ENCODE results near the gene KIF26B.
A peak's percentile ranks its signal among the peaks of the same experiment; 100 is the strongest.

The KIF26B gene

DNA sequence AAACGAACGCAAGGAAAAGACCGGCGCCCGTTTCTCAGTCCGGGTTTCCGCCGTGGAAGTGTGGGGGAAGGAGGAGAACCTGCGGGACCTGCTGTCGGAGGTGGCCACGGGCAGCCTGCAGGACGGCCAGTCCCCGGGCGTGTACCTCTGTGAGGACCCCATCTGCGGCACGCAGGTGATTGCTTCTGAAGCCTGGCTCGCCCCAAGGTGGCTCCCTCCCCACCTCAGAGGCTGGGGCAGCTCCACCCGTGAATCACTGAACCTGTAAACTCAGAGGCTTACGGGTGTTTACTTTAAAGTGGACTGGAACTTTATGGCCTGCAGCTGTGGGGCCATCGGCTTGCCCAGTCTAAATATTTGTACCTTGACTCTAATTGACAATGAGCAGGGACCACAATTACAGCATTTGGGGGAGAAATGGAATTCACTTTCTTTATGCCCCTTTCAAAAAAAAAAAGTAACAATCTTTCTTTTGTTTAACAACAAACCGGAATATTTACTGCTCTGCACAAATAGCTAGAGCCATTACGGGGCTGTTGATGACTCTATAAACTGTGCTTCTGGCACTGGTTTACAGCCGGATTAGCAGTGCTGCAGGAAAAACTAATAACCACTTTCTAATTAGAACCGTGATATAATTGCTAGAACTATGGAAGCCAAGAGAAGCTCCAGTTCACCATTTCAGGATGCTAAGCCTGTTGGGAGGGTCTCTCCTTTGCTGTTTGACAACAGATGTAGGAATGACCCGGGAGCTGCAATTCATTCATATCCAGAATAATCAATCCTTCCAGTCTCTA lies 454.8 kb downstream of the KIF26B start:
- DNase-seq: no peak

DNA sequence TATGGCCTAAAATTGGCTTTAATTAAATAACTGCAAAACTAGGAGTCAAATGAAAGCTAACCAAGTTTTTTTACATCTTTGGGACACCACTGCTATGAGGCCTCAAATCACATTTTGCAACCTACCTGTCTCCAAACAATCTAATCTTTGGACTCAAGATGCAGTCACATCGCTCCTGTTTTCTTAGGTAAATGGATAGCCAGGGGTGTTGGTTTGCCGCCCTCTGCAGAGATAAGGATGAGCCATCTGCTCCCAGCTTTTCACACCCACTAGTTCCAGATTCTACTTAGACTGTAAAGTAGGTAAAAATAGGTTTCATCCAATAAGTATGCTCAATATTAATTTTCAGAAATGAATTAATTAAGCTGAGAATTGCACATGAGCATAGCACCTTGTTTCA lies 456.5 kb downstream of the KIF26B start:
- DNase-seq: no peak

DNA sequence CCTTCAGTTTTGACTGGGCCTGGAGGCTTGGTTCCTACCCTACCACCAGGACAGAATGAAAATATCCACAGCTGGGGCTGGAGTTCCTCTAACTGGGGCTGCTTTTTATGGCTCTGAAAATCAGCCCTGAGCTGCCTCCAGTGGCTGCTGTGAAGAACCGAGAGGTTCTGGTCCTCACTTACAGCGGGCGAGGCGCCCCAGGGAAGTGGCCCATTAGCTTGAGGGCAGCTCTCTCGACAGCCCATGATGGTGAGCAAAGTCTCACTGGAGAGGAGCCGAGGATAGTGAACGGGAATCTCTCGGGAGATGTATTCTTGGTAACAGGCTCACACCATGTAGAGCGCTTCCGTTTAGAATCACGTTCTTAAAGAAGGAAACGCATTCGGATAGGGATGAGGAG lies 459.7 kb downstream of the KIF26B start:
- DNase-seq: no peak

DNA sequence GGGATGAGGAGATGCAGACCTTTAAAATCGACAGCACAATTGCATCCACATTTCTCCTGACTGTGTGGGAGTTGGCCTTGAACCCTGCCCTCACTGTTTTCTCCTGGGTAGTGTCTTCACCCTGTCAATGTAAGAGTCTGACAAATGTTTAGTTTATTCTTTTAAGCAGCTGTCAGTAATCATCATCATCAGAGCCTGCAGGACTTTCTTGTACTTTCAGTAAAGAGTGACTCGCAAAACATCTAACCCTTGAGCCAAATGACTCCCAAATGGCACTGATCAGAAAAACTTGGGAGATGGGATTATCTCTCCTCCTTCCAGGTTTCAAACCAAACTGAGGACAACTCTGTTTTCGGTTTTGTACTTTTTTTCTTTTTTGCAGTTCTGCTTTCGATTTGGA lies 460.2 kb downstream of the KIF26B start:
- no peak for DNase-seq

DNA sequence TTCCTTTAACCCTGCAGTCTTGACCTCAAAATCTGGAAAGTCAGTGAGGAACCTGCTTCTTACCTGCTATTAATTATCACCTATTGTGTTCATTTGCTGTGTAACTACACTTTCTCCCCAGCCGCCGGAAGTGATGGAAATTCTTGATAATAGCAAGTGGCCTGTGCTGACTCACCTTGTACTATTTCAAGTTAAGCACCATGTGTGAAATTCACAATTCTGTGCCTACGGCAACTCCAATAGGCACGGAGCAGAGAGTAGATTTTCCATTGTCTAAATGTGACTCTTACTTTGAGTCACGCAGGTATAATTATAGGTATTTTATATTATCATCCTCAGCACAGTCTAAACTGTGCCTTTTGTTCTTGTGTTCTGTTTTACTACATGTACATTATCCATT lies 466.8 kb downstream of the KIF26B start:
- no peak for DNase-seq

DNA sequence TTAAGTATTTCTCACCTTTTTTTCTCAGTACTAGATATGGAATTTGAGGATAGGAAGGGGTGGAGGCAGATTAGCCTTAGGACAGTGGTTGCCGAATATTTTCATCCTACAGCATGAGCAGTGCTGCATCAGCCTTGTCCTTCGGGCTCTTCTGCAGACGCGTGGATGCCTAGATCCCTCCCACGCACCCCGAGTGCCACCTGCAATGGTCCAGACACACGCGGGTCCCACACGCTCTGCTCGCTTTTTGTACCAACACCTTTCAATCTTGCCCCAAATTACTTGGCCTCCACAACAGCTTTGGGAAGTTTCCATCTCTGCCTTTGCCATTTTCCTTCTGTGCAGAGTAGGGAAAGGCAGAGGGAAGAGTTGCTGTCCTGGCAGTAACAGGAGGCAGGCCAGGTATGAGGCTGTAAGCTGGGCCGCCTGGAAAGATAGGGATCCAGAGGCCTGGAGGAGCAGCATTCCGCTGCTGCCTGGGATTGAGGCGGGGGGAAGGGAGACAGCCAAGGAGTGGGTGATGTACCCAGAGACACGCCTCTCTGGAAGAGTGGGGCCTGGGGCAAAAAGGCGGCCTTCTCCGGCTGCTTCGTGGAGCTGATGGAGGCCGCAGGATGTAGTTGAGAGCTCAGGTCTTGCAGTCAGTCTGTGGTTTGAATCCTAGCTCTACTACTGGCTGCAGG lies 467.7 kb downstream of the KIF26B start:
- no peak for DNase-seq

DNA sequence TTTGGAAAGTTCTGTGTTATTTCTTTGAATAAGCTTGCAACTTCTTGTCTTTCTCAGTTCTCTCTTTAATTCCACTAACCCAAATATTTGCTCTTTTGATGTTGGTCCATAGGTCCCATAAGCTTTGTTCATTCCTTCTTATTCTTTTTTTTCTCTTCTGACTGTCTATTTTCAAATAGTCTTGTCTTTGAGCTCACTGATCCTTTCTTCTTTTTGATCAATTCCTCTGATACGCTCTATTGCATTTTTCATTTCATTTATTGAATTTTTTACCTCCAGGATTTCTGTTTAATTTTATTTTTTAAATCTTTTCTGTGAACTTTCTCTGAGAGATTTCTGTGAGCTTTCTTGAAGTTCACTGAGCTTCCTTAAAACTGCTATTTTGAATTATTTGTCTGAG lies 486.6 kb downstream of the KIF26B start:
- no peak for DNase-seq

DNA sequence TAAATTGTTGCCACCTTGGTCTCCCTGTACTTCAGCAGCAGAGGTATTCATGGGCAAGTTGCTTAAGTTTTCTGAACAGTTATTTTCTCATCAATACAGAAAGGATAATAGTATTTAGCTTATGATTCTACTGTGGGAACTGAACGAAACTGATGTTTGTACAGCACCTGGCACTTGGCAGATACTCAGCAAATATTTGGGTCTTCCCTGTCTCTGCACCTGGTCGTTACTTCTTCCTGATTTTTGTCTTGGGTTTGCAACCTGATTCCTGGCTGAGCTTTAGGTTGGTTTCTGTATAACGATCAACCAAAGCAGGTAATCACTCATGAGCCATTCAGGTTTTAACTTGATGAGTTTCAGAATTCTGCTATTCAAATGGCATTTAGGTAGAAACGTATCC lies 490.6 kb downstream of the KIF26B start:
- DNase-seq: no peak

DNA sequence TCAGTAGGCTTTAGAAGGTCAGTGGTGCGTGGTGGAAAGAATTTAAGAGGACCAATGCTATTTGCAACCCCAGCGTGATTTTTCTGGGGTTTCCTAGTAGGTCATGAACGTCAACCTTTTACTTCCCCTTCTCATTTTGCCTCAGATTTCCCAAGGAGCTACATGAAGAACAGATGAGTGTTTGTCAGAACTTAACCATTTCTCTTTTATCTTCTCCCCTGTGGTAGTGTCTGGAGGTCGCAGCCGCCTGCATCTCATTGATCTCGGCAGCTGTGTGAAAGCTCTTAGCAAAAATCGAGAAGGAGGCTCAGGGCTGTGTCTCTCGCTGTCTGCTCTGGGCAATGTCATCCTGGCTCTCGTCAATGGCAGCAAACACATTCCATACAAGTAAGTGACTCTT lies 491.1 kb downstream of the KIF26B start:
- DNase-seq: no peak

DNA sequence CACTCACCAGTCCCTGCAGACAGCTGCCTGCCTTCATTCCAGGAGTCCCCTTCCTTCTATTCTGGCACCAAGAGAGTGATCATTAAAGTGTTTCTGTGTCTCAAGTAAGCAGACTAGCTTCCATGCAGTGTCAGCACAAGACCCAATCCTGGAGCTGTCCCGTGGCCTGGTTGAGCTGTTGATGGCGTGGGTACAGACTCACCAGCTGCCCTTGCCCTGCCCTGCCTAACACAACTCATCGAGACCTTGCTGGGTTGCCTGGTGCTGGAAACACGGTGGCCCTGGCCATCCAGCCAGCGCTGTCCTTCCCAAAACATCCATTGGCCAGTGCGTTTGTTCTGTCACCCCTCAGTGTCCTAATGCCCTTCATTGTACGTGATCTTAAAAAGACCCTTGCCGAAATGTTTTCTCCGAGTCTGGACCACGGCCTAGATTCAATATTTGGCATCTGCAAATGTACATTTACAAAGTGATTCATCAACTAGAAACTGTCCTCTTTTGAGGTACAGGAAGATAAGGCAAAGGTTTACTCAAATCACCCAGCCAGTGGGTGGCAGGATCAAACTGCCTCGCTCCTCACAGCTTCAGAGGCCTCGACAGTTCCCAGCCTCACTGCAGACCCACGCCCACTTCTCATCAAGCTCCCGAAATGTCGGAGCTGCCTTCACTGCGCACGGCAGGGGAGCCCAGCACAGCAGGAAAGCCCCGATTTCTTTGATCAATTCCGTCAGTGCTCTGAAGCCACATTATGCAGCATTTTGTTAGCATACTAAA lies 494.2 kb downstream of the KIF26B start:
- no peak for DNase-seq

DNA sequence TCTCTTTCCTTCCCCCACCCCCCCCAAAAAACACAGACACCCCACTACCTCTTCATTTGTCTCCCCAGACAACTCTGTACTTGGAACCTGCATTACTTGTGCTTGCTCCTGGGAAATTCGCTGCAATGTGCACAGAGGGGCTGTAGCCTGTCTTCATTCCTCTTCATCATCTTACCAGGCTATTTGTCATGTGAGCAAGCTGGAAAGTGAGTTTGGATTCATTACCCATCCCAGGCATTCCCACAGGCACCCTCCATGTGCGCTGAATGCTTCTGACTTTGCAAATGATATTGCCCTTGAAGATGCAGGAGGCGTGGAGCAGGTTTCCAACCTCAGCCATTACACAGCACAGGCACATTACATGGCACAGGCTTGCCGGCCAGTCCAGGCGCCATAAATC lies 494.9 kb downstream of the KIF26B start:
- DNase-seq: no peak

DNA sequence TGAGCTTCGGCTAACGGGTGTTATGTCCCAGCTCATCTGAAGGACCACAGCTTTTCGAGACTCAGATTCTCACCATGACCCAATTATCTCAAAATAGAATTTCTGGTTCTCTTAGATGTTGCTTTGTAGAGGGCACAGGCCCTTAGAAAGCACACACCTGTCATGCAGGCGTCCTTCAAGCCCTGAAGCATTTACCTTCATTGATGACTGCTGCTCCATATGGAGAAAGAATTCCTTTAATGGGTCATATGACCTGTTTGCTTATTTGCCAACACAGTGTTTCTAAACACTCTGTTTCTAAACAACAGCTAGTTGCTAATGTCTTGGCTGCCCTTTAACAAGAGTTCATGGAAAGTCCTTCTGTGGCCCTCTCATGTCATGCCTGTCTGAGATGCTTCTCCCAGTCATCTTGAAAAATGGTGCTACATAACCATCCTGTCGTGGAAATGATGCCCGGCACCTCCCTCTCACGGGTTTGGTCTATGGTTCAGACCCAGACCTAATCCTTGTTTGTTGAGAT lies 495.7 kb downstream of the KIF26B start:
- no peak for DNase-seq

DNA sequence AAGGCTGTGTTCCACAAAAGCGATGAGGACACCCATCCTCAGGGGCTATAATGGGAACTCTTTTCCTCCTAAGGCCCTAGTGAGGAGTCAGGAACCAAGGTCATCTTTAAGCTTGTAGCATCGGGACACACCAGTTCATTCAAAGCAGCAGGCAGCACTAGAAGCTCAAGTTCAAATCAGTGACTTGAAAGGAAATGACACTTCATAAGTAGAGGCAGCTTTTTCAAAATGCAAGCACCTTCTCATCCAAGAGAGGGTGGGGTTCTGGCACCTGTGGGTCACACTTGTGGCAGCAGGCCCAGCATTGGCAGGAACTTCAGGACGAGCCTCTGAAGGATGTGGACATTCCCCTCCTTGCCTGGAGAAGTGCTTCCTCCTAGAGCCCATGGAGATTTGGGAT lies 496.3 kb downstream of the KIF26B start:
- no peak for DNase-seq

DNA sequence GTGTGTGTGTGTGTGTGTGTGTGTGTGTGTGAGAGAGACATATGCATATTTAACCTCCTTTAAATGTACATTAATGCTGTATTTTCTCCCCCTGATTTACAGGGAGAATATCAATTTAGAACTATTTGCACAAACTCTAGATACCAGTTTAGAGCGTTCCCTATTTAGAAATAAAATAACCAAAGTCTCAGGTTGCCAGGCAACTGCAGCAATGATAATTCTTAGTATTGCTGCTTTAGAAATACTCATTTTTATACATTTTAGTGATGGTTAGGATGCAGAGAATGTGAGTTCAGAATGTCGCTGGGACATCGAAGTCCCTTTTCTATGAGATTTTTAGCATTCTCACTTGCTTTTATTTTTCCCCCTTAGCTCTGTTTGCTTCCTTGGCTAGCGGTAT lies 497.3 kb downstream of the KIF26B start:
- no peak for DNase-seq

DNA sequence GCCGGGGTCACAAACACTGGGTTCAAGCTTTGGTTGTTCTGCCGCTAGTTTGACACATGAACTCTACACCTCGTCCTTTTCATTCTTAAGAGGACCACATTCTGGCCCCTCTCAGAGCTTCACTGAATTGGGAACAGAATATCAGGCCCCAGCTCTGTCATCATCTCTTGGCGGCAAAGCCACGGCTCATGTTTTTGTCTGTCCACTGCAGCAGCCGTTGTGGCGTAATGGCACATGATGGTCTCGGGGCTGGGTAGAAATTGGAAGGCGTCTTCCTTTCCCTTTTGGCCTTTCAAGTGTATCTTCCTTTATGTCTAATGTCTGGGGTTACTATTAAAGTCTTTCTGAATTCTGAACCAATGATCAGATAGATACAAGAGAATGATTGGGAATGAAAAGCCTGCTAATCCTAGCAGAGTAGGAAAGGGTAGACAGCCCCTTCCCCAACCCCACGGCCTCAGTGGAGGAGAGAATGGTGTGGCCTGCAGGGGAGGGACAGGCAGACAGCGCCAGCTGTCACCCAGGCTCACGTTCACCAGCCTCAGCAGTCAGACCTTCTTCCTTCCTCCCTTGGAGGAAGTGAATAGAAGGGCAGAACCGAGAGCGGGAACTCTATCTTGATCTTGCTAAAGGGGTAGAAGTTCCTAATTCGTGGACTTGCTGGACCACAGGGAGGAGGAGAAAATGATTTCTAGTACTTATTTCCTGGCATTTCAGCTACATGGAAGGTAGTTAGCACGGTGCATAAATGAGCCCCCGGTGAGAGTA lies 498.1 kb downstream of the KIF26B start:
- no peak for DNase-seq

DNA sequence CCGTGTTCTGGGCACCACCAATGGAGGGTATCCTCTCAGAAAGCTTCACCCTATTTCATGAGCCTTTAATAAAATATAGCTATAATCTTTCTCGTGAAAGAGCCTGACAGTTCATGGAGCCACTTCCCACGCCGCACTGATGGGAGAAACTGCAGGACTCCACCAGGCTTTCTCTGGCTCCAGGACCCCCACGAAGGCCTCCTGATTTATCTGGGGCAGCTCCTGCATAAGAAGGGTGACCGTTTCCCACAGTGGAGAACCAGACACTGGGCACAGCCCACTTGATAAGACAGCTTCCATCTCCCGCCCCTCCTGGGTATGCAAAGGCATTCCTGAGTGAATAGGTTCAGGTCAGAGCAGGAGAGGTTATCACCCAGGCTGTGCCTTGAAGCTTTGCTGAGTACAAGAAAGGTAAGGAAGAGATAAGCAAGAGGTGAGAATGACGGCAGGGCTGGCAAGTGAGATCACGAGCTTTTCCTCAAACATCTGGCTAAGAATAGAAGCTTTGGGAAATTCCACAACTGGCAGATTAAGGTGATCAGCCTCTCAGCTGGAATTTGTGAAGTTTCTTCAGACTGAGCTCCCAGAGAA lies 499.8 kb downstream of the KIF26B start:
- no peak for DNase-seq

DNA sequence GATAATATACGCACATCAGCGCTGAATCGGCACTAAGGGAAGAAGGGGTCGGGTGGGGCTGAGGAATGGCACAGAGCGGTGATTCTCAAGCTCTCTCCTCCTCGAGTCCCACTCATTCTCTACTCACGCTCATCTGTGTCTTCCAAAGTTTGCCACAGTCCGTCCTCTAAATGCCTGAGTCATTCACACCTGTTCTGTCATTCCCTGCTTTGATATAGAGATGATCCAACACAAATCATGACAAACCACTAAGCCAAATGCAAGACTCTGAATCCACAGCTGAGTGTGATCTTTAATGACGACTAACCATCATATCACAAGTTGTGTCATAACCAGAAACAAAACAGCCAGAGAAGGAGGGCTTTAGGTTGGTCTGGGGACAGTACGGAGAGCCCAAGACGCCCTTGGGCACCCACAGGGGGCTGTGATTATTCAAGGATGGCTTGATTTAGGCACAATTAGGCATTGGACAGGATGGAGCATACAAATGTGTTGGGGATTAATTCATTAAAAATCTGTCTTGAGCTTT lies 501.5 kb downstream of the KIF26B start:
- DNase-seq: no peak

DNA sequence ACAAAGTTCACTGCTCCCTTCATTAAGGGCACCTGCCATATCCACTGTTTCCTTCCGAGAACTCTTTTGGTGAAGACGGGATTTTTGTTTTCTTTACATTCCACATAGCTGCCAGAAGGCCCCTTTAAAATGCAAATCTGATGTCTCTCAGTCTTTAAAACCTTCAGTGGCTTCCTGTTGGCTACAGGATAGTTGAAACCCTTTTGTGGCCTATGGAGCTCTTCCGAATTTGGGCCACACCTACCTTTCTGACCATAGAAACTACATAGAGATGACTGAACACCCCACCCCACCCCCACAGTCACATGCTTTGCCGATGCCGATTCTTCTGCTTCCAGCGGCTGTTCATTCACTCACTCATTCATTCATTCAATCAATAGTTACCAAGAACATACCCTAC lies 502.6 kb downstream of the KIF26B start:
- DNase-seq: no peak

DNA sequence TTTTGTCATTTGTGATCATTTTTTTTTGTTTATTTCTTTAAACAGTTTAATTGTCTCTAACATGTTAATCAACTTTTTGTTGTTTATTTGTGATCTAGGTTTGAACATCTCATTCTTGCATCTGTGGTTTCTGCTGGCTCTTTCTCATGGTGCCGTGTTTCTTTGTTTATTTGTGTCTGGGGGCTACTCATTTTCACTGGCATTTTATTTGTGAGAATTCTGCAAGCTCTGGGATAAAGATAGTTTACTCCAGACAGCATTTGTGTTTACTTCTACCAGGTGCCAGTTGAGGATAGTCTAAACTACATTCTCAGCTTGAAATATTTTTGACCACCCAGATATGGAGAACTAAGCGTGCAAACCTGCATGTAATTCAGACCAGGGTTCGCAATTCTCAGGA lies 508.6 kb downstream of the KIF26B start:
- DNase-seq: no peak

DNA sequence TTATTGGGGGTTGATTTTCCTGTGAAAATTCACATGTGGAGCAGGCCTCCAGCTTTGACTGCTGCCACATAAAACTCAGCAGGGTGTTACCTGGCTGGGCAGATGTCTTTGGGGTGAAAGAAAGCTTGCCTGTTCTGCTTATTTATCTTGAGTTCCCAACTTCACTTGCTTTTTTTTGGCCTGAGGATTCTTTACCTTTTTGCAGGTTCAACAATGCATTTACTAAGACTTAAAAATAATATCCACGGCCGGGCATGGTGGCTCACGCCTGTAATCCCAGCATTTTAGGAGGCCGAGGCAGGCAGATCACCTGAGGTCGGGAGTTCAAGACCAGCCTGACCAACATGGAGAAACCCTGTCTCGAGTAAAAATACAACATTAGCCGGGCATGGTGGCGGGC lies 509.1 kb downstream of the KIF26B start:
- no peak for DNase-seq

DNA sequence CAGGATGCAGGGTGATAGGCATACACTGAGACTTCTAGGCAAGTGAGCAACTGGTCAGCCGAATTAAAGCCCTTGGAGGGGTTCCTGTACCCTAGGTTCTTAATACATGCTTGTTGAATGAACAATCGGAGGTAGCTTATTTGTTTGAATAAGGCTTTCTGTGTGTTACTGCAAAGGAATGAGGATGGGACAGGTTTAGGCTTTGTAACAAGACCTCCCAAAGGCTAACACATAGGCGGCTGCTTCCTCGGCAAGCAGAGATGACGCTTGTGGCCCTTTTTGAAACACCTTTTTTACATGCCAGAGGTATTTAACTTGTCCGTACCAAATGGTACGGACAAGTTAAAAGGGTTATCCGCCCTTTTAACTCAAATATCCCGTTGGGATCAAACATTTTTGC lies 511.6 kb downstream of the KIF26B start:
- DNase-seq: peak; percentile 17

DNA sequence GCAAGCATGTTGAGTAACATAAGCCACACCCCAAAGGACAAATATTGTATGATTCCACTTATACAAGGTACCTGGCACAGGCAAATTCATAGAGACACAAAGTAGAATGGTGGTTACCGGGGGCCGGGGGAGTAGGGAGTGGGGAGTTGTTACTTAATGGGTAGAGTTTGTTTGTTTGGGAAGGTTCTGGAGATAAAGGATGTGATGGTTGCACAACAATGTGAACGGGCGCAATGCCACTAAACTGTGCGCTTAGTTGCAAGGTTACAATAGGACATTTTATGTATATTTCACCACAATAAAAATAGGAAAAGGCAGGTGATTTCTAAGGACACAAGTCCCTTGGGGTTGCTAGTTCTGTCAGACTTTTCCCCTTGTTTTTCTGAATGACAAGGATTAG lies 516.6 kb downstream of the KIF26B start:
- no peak for DNase-seq

Data from activated CD8-positive, alpha-beta memory T cell treated with anti-CD3 and anti-CD28 coated beads for 24 hours (primary cell).